Measurements from ENCODE around the gene ZGRF1. TPM values are rescaled to one million over a fixed set of nuclear protein-coding genes. Genes with fewer than 3 reads are reported as not detected.

The ZGRF1 gene
- total RNA-seq, 4 donors from 2014 or later: 0.55 to 2.9 (median 1.8) TPM

DNA sequence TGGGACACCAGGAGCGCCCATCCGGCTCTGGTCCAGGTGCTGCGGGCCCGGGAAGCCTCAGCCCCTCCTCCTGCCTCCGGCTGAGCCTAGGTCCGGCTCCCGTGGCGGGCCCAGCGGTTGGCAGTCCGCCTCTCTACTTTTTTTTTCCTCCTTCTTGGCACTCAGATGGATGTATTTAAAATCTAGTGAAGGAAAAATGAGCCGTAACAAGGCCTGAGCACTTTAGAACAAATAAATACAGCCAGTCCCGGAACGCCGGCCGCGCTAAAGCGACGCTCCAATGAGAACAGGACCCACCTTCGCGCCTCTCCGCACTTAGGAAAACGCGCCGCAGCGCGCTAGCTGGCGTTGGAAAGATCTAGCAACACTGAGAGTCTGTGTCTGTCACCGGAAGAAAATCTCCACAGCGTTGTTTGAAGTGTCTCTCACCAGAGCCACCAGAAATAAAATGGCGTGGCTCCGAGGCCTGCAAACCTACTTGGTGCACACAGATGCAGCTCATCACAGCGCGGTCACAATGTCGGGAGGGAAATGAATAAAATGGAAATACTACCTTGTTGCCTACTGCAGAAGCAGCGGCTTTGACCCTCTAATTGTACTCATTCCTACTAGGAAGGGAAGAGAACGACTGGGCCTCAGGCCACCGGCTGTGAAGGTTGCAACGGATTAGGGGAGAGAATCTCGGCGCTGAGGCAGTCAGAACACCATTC lies 125.5 kb downstream of the ZGRF1 start:
- peak overlapping the region in 1 of 4 donors; percentile 21 for H3K4me3 ChIP-seq
- ATAC-seq (no peak), DNase-seq (no peak)
- peaks cover 87 to 96% (median 88%) of the 10 kb centered on the region in 3 donors for H3K27me3 ChIP-seq
- intact Hi-C loops (cut with DNase I; ENCODE audit: low total_unique reads) (no loop called here), in situ Hi-C loops (cut with MboI; ENCODE audit: low sequenced_read_pairs in 4 of 4) (no loop called here)
- H3K9me3 ChIP-seq: no peaks in the 10 kb centered on the region
- H3K4me1 ChIP-seq: peaks cover 13 to 23% of the 10 kb centered on the region in 2 donors
- H3K36me3 ChIP-seq: no peaks in the 10 kb centered on the region
- H3K27ac ChIP-seq: no peak overlapping the region
- TF ChIP-seq, protein P1, sequence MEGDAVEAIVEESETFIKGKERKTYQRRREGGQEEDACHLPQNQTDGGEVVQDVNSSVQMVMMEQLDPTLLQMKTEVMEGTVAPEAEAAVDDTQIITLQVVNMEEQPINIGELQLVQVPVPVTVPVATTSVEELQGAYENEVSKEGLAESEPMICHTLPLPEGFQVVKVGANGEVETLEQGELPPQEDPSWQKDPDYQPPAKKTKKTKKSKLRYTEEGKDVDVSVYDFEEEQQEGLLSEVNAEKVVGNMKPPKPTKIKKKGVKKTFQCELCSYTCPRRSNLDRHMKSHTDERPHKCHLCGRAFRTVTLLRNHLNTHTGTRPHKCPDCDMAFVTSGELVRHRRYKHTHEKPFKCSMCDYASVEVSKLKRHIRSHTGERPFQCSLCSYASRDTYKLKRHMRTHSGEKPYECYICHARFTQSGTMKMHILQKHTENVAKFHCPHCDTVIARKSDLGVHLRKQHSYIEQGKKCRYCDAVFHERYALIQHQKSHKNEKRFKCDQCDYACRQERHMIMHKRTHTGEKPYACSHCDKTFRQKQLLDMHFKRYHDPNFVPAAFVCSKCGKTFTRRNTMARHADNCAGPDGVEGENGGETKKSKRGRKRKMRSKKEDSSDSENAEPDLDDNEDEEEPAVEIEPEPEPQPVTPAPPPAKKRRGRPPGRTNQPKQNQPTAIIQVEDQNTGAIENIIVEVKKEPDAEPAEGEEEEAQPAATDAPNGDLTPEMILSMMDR (IDR thresholded peaks at IDR 0.05 in 4 of 5, conservative IDR thresholded peaks at IDR 0.05 in 1 of 5): no peak
- TF ChIP-seq POLR2A (IDR thresholded peaks at IDR 0.05): no peak

DNA sequence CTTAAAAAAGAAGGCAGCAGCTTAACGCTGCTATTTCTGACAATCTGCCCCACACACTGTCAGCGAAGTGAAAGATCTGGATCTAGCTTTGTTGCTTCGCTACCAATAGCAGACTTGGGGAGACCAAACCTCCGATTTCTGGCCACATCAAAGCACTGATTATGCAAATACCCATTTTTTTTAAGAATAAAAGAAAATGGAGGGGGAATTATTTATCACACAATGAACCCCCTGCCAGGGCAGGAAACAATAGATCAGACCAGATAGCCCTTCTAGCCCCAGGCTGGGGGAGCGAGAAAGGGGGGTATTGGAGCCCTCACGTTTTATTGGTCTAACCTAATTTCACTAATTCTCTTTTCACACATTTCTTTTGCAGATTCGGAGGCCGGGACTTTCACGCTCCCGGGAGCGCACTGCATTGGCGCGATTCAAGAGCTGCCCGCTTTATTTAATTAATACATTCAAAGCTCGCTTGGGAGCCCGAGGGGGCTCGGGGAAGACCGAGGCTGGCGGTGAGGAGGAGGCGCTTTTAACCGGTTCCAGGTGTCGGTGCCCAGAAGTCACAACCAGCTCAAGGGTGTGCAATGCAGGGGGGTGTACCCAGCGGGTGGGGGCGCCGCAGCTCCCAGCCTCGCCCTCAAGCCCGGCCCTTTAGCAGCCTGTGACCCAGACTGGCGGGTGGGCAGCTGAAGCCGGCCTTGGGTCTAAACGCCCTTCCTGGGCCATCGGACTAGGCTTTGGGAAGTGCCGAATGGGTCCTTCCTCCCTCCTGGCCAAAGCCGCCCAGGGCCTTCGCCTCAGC lies 126.2 kb downstream of the ZGRF1 start:
- intact Hi-C loops (cut with DNase I; ENCODE audit: low total_unique reads): no loop called here
- Histone ChIP-seq H3K36me3 (no peaks in the 10 kb centered on the region), H3K27me3 (peaks cover 85 to 92% (median 87%) of the 10 kb centered on the region in 3 donors), H3K27ac (no peak overlapping the region), H3K4me1 (peaks cover 13 to 16% of the 10 kb centered on the region in 2 donors), H3K4me3 (peak overlapping the region; percentile 2 to 44 (median 30)), H3K9me3 (no peaks in the 10 kb centered on the region)
- in situ Hi-C loops (cut with MboI; ENCODE audit: low sequenced_read_pairs in 4 of 4): no loop called here
- ATAC-seq (no peak), DNase-seq (no peak)
- TF ChIP-seq POLR2A (IDR thresholded peaks at IDR 0.05): no peak
- TF ChIP-seq, protein P1 (IDR thresholded peaks at IDR 0.05 in 4 of 5, conservative IDR thresholded peaks at IDR 0.05 in 1 of 5): no peak

DNA sequence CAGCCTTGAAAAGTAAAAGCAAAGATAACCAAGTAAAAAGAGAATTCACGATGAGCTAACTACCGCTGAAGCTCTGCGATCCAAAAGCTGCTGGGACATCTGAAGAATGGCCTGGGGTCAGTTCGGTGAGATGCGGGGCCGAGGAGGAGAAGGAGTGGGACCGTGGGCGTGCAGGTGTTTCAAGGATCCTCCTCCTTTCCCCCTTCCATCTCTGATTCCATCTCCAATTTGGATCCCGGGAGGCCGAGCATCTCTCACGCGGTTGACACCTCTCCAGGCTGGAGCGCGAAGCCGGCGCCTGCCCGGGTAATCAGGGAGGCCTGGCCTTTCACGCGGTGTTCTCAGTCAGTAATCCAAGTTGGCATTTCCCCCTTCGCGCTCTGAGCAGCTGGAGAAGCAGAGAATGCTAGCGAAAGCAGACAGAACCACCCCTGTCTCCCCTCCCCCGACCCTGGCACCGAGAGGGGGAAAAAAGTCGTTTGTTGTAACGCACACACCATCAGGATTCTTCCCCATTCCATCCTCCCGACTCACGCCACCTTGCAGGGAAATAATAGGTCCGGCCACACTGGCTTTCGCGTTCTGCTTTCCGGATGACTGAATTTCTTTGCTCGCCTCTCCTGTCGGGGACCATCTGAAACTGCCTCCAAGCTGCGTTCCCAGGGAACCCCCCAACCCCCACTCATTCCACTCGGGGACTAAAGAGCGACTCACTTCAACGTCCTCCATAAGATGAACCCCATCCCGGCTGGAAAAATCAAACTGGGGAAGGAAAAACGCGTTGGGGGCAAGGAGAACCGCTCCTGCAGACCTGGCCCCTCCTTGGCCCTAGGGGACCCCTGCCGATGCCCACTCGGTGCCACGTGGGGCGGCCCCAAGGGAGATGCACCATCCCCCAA lies 127.2 kb downstream of the ZGRF1 start:
- H3K4me3 ChIP-seq: peak overlapping the region; percentile 2 to 44 (median 30)
- no peak for TF ChIP-seq POLR2A (IDR thresholded peaks at IDR 0.05)
- TF ChIP-seq, protein P1 (IDR thresholded peaks at IDR 0.05 in 4 of 5, conservative IDR thresholded peaks at IDR 0.05 in 1 of 5): no peak
- H3K4me1 ChIP-seq: peaks cover 9 to 13% of the 10 kb centered on the region in 2 donors
- peaks cover 75 to 91% (median 78%) of the 10 kb centered on the region in 3 donors for H3K27me3 ChIP-seq
- DNase-seq (no peak), ATAC-seq (no peak)
- in situ Hi-C loops (cut with MboI; ENCODE audit: low sequenced_read_pairs in 4 of 4): no loop called here
- no peaks in the 10 kb centered on the region for H3K36me3 ChIP-seq
- H3K9me3 ChIP-seq: no peaks in the 10 kb centered on the region
- intact Hi-C loops (cut with DNase I; ENCODE audit: low total_unique reads): no loop called here
- H3K27ac ChIP-seq: no peak overlapping the region

DNA sequence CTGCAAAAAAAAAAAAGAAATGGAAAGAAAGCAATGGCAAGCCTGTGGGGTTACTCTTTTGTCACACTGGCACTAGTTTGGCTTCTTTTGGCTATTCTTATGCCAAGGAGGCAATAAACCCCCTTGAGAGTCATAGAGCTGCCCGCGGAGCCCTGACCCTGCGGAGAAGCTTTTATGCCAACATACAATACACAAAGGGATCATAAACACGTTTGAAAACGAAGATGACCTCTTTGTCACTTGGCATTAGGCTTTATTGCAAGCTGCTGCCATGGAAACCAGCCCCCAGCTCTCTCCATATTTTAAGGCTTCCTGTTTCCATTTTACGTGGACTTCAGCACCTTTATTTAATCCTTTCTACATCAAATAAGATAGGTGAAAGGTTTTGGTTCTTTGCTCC lies 128.4 kb downstream of the ZGRF1 start:
- intact Hi-C loops (cut with DNase I; ENCODE audit: low total_unique reads): no loop called here
- ATAC-seq (no peak), DNase-seq (no peak)
- no peak overlapping the region for H3K27ac ChIP-seq
- H3K9me3 ChIP-seq: no peaks in the 10 kb centered on the region
- H3K4me1 ChIP-seq: peaks cover 5 to 13% of the 10 kb centered on the region in 2 donors
- no peaks in the 10 kb centered on the region for H3K36me3 ChIP-seq
- no peak overlapping the region for H3K4me3 ChIP-seq
- in situ Hi-C loops (cut with MboI; ENCODE audit: low sequenced_read_pairs in 4 of 4): no loop called here
- TF ChIP-seq, protein P1 (IDR thresholded peaks at IDR 0.05 in 4 of 5, conservative IDR thresholded peaks at IDR 0.05 in 1 of 5): no peak
- TF ChIP-seq POLR2A (IDR thresholded peaks at IDR 0.05): no peak
- peaks cover 65 to 81% (median 68%) of the 10 kb centered on the region in 3 donors for H3K27me3 ChIP-seq
